HG02973 (cell line): Measurements from ENCODE around the gene TBC1D22B.

Experiments used
- ATAC-seq: cut with Tn5 transposase; IDR thresholded peaks from one replicate; pipeline ENCODE4 v1.9.1; 2021; ENCODE audit warnings: moderate library complexity; ENCODE audit not compliant: unreplicated experiment

The TBC1D22B gene

DNA sequence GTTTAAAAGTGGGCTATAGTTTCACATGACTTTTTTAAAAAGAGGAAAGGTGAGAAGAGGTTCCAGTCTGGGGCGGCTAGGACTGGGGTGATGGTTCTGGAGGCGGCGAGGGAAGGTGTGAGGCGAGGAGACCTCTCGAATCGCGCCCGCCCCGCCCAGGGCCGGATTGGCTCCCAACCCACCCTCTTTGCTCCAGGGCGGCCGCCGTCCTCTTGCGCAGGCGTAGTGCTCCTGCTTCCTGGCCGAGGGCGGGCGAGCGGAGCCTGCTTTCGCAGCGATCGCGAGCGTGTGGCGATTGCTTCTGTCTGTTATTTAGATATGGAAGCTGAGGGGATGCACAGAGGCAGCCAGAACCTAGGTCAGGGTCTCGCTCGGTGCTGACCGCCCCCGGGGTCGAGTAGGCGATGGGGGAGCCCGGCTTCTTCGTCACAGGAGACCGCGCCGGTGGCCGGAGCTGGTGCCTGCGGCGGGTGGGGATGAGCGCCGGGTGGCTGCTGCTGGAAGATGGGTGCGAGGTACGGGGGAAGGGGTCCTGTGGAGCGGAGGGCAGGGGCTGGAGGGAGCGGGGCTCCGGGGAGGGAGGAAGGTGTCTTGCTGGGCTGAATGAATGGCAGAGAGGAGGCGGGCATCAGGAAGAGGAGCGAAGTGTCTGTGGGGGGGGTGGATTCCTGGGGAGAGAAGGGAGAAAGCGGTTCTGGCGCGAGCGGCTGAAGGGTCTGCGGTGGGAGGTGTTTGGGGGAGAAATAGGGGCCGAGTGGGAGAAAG is 96.4 kb downstream of the TBC1D22B start, which contains the start of gene RNF8:
RNF8 (plus strand) TSS at position 223 of the 765 bp plus-strand sequence; CDS start at position 405, 182 bp downstream.
- peak; percentile 84 for ATAC-seq

DNA sequence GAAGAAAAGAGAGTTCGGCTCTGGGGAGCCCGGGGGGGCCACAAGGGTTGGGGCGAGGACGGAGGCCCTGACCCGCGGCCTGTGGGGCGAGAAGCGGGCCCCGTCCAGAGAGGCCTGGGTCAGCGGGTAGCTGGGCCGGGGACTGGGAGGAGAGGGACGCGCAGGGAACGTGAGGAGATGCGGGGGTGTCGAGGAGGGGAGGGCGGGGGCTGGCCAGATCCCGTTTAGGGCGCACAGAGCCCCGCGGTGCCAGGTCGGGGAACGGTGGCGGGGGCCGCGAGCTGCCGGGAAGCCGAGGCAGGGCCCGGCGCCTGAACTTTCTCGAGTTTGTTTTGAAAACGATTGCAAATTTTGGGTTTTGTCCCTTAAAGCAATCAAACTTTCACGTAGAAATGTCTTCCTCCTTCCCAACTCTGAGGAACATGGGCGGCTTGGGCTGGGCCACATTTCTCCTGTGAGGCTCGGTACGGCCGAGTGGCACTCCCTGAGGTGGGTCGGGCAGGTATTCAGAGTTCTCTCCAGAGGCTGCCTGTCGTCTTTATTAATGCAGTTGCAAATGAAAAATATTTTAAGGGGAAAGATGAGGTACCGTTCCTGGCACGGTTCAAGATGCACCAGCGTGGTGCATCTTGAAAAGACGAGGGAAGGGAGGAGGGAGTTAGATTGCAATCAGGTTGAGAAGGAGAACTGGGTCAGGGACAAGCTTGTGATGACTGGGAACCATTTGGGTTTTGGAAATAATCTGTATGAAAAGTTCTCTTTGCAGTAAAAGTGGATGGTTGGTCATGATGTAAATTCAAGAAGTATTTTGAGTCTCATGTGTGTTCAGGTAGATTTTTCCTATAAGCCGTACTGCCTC is 97.2 kb downstream of the TBC1D22B start:
- no peak for ATAC-seq

DNA sequence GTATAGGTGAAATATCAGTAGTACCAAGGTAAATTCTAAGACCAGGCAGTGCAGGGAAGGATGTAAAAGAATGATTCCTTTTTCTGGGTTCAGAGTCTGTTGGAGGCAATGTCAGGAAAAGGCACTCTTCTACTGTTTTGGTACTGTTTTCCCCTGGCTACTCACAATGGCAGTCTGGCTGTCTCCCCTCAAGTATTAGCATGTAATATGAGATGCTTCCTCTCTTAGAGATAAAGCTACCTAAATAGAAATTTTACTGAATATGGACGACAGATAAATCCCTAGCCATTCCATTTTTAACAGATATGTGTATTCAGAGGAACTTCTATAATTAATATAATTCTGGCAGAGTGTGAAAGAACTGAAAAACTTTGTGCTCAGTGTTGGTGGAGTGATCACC is 99.7 kb downstream of the TBC1D22B start:
- no peak for ATAC-seq

DNA sequence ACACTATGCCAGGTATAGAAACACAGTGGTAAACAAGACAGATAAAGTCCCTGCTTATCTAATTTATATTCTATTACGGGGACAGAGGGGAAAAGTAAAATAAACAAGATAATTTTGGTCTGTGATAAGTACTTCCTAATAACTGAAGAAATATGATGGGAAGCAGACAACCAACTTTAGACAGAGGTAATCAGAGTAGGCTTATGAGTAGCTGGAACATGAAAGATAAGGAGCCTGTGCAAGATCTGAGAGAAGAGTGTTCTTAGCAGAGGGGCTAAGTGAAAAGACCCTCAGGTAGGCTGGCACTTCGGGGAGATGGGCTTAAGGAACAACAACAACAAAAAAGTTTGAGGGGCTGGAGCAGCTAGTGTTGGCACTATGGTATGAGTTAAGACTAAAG is 100.3 kb downstream of the TBC1D22B start:
- no peak for ATAC-seq

DNA sequence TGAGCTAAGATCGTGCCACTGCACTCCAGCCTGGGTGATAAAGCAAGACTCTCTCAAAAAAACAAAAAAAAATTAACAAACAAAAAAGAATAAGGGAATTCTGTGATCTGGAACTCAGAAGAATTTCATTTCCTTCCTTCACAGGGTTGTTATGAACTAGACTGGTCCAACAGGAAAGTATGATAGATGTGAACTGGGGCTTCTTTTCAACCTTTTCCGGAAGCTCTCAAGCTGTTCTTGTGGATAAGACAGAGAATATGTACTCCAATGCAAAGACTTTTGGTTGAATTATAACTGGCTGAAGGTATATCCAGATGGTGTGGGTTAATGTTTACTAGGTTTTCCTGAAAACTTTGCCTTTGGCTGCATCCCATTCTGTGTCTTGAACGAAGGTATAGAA is 101.5 kb downstream of the TBC1D22B start:
- no peak for ATAC-seq

DNA sequence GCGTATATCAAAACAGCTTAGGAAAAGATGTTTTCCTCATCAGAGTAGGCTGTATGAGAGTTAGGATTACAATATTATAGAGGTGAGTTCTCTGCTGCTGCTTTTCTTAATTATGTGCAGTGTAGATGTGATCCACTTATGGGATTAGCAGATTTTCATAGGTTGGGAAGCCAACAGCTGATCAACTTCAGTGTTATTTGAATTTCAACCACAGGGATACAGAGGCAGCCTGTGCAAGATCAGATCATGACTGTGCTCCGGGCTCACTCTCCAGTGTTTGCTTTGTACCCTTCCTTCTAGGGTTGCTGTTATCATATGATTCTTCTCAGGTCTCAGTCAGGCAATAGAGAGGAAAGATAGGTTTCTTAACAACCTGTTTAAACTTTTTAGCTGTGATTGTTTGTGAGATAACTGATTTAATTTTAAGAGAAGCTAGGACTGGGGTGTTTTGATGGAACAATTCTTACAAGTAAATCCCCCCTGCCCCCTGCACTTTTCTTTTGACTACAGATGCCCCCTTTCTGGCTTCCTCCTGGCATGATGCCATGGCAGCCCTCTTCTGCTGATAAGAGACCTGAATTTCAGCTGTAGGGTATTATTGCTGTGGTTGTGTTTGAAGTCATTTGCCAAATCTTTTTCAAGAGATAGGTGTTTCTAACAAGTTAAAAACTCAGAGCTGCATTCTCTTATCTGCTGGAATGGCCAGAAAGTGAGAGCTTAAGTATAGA is 104.7 kb downstream of the TBC1D22B start:
- no peak for ATAC-seq

DNA sequence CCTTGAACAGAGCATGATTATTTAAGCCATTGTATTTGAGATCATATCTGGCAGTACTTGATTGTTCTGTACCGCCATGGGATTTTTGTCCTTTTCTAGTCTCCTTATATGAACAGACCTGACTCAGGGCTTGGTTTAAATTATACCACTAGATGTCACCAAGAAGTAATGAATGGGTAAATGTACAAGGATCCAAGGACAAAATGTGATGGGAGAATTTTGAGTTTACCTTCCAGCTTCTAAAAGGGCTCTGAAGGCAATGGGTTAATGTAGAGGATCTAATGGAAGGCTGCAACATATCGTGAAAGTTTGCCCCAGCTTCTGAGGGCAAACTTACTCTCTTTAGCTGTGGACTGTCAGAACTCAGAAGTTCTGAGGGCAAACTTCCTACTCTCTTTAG is 108.2 kb downstream of the TBC1D22B start:
- ATAC-seq: no peak

DNA sequence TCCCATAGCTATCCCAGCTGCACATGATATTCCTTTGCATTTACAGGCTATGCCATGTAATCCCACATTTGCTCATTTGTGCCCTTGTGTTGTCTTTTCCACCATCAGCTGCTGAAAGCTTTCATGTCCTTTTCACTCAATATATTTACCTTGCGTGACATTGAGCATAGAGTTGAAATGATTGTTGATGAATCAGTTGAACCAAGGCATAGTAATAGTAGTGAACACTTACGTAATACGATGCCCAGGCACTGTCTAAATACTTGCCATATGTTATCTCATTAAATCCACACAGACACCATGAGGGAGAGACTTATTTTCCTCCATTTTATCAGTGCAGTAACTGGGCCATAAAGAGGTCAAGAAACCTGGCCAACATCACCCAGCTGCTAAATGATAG is 109.3 kb downstream of the TBC1D22B start:
- no peak for ATAC-seq

DNA sequence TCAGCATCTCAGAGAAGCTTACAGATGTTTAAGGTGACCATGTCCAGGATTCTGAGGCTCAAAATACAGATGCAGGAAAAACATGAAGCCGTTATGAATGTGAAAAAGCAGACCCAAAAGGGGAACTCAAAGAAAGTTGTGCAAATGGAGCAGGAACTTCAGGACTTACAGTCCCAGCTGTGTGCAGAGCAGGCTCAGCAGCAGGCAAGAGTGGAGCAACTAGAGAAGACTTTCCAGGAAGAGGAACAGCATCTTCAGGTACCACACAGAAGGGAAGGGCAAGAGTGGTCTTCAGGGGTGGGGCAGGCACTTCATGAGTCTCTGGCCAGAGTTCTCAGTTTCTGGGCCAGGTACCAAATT is 111.4 kb downstream of the TBC1D22B start:
- ATAC-seq: no peak

DNA sequence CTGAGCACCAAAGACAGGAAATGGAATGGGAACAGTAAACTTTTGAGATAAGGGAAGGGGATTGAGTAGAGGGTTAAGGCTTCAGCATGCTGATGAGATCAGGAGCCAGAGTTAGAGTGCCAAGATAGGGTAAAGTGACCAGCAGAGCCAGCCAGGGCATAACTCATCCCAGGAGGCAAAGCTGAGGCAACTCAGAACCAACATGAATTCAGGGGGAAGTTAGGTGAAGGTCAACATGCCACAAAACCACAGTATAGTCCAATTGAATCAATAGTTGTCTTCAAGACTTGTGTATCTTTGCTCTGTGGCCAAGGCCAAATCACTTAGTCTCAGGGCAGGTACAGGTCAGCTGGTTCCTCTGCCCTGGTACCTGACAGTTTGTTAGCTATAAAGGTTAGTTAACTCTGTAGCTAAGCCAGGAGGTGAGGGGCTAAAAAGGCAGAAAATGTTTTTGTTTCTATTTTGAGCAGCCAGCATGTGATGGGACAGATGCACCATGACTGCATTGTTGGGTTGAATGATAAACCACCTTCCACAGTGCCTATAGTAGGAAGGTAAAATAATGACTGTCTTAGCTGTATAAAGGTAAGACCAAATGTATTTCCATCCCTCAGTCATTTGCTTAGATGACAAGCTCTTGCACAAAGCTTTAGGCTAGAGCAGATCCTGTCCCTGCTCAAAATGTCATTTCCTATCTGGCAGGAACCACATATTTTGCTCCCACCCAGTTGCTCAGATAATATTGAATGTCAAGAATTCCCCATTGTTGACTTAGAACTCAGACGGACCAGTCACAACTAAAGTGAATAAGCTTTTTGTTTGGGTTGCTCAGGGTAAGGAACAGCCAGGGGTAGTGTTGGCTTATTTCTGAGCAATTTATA is 112.0 kb downstream of the TBC1D22B start:
- ATAC-seq: no peak

DNA sequence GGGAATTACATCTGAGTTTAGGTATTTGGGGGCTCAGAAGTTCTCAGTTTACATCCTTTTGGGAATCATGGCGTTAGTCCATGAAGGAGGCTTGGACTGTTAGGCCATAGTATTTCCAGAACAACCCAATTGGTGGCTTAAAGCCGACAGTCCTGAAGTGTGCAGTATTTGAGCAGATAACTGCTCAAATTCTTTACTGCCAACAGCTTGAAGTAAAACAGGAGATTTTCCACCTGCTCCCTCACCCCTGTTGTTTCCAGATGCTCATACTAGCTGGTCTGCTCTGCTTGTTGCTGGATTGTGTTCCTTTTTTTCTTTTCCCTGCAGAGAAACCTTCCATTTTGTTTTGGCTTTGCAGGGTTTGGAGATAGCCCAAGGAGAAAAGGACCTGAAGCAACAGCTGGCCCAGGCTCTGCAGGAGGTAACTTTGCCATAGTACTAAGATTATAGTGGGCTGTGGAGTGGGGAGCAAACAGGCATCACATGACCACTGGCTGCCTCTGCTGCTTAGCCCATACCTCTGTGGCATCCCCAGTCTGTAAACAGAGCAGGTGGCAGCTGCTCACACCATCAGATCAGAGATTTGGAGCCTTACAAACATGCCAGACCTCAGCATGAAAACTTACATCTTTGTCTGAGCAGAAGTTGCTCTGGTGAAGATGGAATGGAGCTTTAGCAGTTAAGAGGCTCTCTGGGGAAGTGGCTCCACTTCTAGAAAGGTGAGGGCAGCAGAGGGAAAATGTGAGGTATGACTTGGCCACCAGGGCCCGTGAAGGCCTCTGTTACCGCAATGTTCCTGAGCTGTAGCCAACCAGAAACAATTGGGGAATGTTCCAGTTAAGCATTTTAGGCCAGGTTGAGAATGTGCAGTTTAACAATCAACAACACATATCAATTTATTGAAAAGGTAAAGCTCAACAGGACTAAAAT is 113.8 kb downstream of the TBC1D22B start:
- no peak for ATAC-seq

DNA sequence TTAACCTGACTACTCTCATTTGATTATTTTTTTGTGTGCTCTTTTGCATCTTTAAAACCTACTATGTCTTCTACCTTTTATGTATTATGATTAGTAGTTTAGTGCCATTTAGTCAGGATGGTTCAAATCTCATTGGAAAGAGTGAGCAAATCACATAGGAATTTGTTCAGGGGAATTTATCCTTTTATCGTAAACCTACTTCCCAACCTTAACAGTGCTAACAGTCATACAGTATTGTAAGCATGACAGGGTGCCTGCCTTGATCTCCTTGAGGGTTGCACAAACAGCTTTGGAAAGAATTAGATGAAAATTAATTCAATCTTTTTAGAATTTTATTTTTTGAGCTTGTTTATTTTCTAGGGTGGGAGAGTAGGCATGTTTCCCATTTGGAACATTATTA is 114.5 kb downstream of the TBC1D22B start:
- no peak for ATAC-seq

DNA sequence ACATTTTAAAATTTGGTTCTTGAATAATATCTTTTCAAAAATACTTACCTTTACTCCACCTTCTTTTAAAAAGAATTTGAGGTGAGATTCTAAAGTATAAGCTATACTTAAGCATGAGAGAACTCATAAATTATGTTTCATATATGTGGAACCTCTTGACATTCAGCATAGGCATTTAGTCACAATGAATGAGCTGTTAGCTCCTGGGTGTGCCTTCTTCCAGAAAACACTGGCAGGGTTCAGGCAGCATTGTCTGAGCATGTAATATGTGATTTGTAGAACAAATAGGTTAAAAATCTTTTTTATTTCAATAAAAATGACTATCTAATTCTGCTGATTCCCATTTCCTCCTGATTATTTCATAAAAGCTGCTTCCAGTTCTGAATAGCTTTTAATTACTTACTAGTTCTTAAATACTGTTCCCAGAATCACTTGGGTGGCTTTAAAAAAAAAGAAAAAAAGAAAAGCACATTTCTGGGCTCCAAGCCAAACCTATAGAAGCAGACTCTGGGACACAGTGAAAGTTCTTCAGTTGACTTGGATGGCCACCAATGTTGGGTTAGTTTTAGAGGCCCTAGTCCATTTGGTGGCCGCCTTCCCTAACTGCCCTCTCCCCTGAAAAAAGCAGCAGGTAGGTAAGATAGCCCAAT is 116.4 kb downstream of the TBC1D22B start:
- no peak for ATAC-seq

DNA sequence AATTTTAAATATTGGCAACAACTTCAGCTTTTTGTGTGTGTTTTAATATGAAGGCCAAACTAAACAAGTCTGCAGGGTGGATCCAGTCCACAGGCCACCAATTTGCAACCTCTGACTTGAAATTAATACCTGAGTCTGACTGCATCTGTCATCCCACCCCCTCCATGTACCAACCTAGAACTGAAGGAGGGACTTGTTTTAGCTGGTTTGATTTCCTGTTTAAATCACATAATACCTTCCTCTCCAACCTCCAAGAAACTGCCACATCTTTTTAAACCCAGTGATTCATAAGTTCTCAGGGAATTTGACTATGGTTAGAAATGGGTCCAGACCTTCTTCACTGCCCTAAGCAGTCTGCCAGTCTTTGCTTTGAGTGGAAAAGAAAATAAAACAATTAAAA is 117.8 kb downstream of the TBC1D22B start:
- no peak for ATAC-seq

DNA sequence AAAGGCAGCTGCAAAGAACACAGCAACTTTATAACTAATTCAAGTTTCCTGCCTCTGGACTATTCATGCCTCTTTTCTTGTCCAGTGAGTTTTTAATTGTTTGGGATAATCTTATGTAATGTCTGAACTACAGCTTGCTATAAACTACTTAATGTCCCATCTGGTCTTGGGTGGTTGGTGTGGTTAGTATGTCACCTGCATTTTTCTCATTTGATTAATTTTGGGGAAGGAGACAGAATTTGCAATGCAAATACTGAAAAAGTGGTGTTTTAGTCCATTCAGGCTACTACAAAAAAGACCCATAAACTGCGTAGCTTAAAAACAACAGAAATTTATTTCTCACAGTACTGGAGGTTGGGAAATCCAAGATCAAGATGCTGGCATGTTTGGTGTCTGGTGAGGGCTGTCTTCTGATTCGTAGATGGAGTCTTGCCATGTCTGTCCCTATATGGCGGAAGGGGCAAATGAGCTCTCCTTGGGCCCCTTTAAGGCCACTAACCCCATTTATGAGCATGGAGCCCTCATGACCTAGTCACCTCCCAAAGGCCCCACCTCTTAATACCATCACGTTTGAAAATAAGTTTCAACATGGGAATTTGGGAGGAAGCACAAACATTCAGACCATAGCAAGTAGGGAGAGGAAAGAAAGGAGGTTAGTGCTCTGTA is 118.6 kb downstream of the TBC1D22B start:
- ATAC-seq: no peak

DNA sequence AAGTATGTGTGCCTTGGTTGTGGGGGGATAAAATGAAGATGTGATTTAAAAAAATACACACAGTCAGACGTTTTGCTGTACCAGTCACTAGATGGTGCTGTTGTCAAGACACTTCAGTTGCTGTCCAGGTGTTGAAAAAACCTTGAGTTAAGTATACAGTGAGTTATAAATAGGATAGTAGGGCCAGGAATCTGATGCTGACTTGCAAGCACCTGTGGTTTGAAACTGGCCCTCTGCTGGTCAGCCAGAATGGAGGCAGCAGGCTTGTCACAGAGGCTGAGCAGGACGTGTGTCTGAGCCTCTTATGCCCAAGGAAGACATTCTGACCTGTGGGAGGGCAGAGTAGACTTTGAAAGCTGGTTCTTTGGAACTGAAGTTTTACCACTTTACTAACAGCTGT is 124.0 kb downstream of the TBC1D22B start:
- ATAC-seq: no peak
